HG02981 (cell line): ENCODE measurements around the gene ITPR3.

ENCODE experiments used
- ATAC-seq: cut with Tn5 transposase; IDR thresholded peaks from one replicate; pipeline ENCODE4 v1.9.1; 2021; ENCODE audit warnings: mild to moderate bottlenecking, moderate library complexity; ENCODE audit not compliant: unreplicated experiment

Gene ITPR3

GRCh38 chr6:33711140-33712129 is 90.3 kb downstream of the ITPR3 start, which contains the start of gene UQCC2:
Gene UQCC2, minus strand, starts transcription at chr6:33711700. Its CDS starts 14 bp downstream, at chr6:33711686.
- peak; percentile 76 for ATAC-seq

GRCh38 chr6:33712914-33713313 is 91.8 kb downstream of the ITPR3 start:
- no peak for ATAC-seq

GRCh38 chr6:33713786-33714185 is 92.7 kb downstream of the ITPR3 start:
- no peak for ATAC-seq

GRCh38 chr6:33714385-33715040 is 93.4 kb downstream of the ITPR3 start:
- no peak for ATAC-seq

- ATAC-seq: no peak
Observed at GRCh38 chr6:33716379-33716778, 95.3 kb downstream of the ITPR3 start.

GRCh38 chr6:33716890-33717632 is 95.9 kb downstream of the ITPR3 start:
- no peak for ATAC-seq

GRCh38 chr6:33717934-33718455 is 96.9 kb downstream of the ITPR3 start:
- ATAC-seq: no peak

- no peak for ATAC-seq
Observed at GRCh38 chr6:33718713-33719112, 97.6 kb downstream of the ITPR3 start.

GRCh38 chr6:33719326-33719987 is 98.3 kb downstream of the ITPR3 start:
- ATAC-seq: no peak

- ATAC-seq: no peak
Observed at GRCh38 chr6:33720998-33721397, 99.9 kb downstream of the ITPR3 start.

GRCh38 chr6:33721508-33721907 is 100.4 kb downstream of the ITPR3 start:
- ATAC-seq: no peak

- ATAC-seq: no peak
Observed at GRCh38 chr6:33722103-33722623, 101.0 kb downstream of the ITPR3 start.

- no peak for ATAC-seq
Observed at GRCh38 chr6:33723371-33724085, 102.4 kb downstream of the ITPR3 start.

GRCh38 chr6:33724102-33725023 is 103.2 kb downstream of the ITPR3 start:
- ATAC-seq: no peak

GRCh38 chr6:33725222-33725621 is 104.1 kb downstream of the ITPR3 start:
- ATAC-seq: no peak

- ATAC-seq: no peak
Observed at GRCh38 chr6:33725891-33726673, 105.0 kb downstream of the ITPR3 start.

- no peak for ATAC-seq
Observed at GRCh38 chr6:33726696-33727095, 105.6 kb downstream of the ITPR3 start.

GRCh38 chr6:33727126-33727525 is 106.0 kb downstream of the ITPR3 start:
- no peak for ATAC-seq
